Effector CD8-positive, alpha-beta T cell (primary cell): Measurements from ENCODE around the gene RBAK.
A peak's percentile ranks its signal among the peaks of the same experiment; 100 is the strongest.
"Not testable (repeated sequence)": the region's sequence is repeated elsewhere in the genome, so short reads cannot be mapped to it uniquely, and the experiment has no call there.

ENCODE experiments used
- DNase-seq: peaks from one replicate; lab custom pipeline; 2025; lab: John Stamatoyannopoulos, UW
- total RNA-seq, 4 experiments: gene quantifications; one replicate each; lab custom pipeline; 2026; lab: John Stamatoyannopoulos, UW

The RBAK gene
- total RNA-seq, result 47.9 to 67.8 (median 56.7) reads per million in 4 experiments

DNA sequence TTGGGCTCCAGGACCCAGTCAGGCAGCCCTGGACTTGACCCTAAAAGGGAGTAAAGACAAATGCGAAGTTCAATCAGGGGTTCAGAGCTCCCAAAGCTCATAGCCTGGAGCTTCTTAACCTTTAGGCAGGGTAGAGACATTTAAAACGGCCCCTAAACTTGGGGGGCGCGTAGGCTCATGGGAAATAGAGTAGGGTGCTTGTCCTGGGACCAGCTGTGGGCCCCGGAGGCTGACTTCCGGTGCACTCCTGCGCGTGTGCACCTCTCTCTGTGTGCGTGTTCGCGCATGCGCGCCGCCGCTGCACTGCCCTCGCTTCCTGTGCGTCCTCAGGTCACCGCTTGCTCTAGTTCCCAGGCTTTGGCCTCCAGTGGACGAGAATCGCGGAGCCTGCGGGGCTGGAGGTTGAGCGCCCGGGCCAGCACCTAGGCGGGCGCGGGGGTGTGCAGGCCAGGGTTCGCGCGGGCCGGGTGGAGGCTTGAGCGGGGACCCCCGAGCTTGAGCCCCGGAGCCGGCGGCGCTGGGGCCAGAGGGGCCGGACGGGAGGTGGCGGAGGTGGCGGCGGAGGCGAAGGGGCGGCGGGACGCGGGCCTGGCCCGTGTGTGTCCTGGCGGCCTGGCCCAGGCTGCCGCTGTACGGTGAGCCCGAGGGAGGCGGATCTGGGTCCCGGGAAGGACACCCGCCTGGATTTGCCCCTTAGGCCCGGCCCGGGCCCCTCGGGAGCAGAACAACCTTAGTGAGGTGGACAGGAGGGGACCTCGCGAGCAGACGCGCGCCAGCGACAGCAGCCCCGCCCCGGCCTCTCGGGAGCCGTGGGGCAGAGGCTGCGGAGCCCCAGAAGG, at the start of gene RBAK:
RBAK (plus strand) TSS at position 303 of the 839 bp plus-strand sequence. CDS start 2,217 bp downstream, outside the sequence.
- DNase-seq, result peak; percentile 81

DNA sequence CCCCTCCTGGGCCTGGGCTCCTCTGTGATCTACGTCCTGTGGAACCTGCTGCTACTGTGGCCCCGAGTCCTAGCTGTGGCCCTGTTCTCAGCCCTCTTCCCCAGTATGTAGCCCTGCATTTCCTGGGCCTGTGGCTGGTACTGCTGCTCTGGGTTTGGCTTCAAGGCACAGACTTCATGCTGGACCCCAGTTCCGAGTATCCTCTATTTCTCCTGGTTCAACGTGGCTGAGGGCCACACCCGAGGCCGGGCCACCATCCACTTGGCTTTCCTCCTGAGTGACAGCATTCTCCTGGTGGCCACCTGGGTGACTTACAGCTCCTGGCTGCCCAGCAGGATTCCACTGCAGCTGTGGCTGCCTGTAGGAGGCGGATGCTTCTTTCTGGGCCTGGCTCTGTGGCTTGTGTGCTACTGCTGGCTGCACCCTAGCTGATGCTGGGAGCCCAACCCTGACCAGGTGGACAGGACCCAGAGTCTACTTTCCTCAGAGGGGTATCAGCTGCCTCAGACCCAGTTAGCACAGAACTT, 48.9 kb upstream of the RBAK start:
- no peak for DNase-seq

DNA sequence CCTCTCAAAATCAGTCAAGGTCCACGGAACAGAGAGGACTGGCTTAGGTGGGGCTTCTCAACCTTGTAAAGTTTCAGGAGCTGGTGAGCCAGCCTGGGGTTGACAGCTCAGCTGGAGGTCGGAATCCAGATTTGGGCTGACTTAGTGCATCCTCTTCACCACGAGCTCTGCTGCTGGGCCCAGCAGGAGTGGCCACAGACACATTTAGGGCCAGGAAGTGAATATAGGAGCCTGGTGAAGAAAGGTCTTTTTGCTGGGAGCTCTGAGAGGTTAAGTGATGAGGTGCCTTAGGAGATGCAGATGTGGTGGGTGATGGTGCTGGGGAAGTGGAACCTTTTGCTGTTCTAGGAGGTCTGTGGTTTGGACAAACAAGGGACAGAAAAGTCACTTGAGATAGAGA, 47.4 kb upstream of the RBAK start:
- DNase-seq, result no peak

DNA sequence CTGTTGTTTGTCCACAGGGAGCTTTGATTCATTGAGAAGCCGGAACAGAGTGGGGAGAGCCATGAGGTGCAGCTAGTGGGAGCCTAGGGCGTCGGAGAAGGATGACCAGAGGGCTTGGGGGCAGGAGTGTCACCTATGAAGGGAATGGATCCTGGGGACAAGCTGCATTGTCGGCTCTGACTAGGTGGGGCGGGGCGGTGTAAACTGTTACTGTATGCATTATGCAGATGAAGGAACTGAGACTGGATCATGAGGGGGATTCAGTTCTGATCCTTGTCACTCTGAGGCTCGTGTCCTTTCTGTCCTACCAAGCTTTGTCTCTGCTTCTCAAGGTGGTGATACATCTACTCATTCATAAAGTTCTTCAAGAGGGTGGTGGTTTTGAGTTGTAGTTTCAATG, 46.8 kb upstream of the RBAK start:
- DNase-seq, result no peak

DNA sequence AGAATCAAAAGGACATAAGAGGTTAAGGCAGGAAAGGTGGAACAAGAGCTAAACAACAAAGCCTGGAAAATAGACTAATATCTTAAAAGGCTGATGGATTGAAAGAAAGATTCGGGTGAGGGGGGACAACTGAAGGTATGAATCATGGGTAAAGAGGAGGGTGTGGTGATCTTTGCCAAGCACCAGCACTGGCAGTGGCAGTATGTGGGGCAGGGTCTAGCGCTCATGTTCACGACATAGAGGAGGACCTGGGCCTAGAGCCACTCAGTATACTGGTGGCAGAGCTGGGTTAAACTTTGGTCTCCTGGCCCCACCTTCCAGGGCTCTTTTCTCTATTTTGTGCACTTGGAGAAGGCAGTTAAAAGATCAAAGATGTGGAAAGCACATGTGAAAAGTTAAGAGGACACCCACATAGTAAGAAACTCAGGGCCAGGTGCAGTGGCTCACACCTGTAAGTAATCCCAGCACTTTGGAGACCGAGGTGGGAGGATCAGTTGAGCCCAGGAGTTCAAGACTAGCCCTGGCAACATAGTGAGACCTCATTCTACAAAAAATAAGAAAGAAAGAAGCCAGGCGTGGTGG, 46.2 kb upstream of the RBAK start:
- DNase-seq, result no peak

DNA sequence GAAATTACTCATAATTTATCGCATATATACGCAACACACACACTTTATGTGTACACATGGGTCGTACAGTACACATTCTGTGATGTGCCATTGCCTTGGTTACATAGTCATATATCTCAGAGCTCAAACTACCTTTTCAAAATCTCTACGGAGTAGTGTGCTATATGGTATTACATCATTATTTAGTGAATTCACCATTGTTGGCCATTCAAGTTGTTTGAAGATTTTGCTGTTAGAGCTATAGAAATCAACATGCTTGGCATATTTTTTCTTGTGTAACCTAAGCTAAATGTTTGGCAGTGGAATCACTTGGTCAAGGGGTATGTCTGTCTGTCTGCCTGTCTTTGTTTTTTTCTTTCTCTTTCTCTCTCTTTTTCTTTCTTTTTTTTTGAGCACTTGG, 44.7 kb upstream of the RBAK start:
- DNase-seq, result no peak

DNA sequence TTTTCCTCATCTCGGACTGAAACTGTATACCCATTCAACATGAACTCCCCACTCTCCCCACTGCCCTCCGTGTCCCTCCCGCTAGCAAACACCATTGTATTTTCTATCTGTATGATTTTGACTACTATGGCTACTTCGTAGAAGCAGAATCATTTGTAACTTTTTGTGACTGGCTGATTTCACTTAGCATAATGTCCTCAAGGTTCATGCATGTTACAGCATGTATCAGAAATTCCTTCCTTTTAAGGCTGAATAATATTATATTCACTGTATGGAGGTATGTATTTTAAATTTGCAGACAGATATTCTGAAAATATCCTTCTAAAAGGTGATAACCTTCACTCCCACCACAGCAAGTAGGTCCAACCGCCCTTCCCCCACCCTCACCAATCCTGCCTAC, 43.7 kb upstream of the RBAK start:
- DNase-seq, result no peak

DNA sequence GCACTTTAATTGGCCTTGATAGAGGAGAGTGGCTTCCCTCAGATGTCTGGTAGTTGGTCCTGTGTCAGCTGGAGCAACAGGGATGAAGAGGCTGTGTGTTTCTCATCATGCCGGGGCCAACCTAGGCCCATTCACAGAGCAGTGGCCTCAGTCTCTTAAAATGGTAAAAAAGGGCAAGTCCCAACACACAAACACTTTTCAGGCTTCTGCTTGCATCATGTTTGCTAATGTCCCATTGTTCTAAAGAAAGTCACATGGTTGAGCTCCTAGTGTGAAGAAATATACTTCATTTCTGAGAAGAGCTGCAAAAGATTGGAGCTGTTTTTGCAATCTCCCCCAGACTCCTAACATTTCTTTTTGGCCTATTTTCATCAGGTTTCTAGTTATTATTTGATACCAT, 40.6 kb upstream of the RBAK start:
- DNase-seq, result no peak

DNA sequence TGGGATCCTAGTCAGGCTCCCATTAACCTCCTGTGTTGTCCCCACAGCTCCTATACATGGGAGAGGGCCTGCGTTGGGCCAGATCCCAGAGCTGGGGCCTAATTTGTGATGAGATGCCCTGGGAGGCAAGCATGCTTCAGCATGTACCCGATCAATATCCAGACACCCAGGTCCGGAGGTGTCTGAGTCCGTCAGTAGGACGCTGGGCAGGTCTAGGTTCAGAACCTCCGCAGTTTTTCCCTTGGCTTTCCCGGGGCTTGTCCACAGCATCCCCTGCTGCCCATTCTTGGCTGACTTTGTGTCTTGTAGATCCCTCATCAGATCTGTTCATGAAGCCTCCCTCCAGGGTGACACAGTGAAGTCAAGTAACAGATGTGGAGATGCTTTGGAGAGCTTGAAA, 32.7 kb upstream of the RBAK start:
- no peak for DNase-seq

DNA sequence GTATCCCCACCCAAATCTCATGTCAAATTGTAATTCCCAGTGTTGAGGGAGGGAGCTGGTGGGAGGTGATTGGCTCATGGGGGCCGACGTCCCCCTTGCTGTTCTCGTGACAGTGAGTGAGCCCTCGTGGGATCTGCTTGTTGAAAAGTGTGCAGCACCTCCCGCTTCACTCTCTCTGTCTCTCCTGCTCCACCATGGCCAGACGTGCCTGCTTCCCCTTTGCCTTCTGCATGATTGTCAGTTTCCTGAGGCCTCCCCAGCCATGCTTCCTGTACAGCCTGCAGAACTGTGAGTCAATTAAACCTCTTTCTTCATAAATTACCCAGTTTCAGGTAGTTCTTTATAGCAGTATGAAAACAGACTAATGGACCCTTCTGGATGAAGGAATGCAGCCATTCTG, 29.7 kb upstream of the RBAK start:
- DNase-seq, result not testable (repeated sequence)

DNA sequence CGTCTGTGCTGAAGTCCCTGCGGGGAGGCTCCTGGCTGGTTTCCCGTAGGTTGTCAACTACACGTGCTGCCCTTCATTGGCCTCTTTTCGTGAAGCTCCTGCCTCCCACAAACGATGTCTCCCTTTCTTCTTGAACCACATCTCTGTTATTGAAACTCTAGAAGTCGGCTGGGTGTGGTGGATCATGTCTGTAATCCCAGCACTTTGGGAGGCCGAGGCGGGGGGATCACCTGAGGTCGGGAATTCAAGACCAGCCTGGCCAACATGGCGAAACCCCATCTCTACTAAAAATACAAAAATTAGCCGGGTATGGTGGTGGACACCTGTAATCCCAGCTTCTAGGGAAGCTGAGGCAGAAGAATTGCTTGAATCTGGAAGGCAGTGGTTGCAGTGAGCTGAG, 28.0 kb upstream of the RBAK start:
- DNase-seq, result not testable (repeated sequence)

DNA sequence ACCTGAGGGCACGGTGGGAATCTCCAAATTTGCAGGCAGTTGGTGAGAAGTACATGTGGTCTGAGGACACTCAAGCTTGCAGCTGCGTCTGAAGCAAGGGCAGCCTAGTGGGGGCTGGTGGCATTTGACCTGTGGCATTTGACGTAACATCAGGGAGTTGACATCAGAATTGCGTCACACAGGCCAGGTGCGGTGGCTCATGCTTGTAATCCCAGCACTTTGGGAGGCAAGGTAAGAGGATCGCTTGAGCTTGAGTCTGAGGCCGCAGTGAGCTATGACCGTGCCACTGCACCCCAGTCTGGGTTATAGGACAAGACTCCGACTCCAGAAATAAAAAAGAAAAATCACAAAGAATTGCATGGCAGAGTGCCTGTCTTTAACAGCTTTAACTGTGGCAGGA, 25.6 kb upstream of the RBAK start:
- DNase-seq, result no peak

DNA sequence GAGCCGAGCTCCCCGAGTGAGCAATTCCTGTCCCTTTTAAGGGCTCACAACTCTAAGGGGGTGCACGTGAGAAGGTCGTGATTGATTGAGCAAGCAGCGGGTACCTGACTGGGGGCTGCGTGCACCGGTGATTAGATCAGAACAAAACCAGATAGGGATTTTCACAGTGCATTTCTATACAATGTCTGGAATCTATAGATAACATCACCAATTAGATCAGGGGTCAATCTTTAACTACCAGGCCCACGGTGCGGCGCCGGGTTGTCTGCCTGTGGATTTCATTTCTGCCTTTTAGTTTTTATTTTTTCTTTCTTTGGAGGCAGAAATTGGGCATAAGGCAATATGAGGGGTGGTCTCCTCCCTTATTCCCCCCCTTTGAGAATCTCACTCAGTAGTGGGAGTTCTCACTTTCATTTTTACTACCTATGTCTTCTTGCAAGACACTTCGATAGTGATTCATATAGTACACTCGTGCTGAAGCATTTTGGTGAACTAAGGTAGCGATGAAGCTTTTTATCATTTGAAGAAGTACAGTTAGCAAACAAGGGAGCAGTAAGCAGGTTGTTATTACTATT, 24.6 kb upstream of the RBAK start:
- DNase-seq, result not testable (repeated sequence)

DNA sequence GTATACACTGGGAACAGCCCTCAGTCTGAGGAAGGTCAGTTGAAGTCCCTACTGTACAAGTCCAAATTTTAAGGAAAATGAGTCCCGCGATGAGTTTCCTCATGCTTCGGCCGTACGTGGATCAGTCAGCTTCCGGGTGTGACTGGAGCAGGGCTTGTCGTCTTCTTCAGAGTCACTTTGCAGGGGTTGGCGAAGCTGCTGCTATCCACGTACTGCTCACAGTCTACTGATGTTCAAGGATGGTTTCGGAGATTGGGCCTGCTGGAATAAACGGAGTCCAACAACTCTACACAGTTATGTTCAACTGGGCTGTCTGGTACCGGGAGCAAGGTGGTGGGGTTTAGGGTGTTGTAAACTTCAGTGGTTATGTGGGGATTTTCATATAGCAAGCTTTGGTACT, 22.0 kb upstream of the RBAK start:
- DNase-seq, result not testable (repeated sequence)

DNA sequence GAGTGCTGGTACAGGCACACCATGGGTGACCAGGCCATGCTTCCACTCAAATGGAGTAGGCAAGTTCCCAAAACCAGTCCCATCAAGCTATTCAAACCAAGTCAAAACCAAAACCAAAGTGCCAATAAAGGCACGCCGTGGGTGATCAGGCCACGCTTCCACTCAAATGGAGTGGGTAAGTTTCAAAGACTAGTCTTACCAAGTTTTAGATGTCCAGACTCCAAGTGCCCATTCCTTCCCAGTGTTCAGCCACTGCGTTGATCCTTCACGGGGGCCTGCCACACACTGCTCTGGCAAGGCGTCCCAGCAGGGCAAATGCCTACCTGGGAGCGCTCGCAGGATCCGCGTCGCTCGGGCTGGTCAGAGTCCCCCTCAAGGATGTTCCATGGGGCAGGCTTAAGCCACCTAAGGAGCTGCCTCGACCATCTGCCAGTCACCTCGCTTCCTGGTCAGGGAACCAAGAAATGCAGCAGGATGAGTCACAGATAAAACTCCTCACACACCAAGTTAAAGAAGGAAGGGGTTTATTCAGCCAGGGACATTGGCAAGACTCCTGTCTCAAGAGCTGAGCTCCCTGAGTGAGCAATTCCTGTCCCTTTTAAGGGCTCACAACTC, 17.8 kb upstream of the RBAK start:
- not testable (repeated sequence) for DNase-seq

DNA sequence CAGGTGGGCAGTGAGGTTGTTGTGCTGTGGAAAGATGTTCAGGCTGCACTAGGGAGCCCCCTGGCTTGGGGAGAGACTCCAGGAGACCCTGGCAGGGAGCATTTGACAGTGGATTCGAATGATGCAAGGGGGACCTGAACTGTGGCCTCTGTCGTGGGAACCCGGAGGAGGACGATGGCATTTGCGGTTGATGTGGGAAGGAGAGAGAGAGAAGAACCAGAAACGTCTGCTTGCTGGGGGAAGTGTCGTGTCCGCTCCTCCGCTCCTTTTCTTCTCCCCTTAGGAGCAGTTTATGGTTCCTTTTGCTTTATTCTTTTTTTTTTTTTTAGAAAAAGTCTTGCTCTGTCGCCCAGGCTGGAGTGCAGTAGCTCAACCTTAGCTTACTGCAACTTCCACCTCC, 12.5 kb upstream of the RBAK start:
- DNase-seq, result not testable (repeated sequence)

DNA sequence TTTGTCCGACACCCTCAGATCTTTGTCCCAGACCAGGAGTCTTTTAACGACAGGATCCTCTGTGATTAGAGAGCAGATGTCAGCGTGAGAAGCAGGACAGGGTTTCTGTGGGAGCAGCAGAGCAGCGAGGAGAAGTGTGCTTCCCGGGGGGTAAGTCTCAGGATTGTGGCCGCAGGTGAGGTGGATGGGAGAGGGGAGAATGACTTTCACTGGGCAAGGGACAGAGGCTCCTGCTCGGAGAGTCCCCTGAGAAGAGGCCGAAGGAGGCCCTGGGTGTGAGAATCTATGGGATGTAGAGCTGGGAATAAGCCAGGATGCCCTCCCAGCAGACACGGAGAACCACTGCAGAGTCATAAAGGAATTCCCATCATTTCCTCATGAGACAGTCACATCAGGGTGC, 10.4 kb upstream of the RBAK start:
- no peak for DNase-seq

DNA sequence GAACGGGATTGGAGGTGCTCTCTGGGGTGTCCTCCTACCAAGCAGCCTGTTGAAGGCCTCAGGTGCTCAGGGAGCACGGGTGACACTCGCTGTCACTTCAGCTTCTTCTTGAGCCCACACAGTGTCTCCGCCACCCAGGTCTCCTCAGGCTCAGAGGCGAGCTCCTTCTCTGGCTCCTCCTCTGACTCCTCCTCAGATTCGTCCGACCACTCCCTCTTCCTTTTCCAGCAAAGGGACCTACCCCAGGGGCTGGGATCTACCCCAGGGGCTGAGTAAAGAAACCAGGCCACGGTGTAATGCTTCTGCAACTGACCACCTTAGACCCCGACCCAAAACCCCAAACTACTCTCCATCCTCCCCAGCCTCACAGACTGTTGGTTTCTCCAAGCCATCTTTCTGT, 9.2 kb upstream of the RBAK start:
- no peak for DNase-seq

DNA sequence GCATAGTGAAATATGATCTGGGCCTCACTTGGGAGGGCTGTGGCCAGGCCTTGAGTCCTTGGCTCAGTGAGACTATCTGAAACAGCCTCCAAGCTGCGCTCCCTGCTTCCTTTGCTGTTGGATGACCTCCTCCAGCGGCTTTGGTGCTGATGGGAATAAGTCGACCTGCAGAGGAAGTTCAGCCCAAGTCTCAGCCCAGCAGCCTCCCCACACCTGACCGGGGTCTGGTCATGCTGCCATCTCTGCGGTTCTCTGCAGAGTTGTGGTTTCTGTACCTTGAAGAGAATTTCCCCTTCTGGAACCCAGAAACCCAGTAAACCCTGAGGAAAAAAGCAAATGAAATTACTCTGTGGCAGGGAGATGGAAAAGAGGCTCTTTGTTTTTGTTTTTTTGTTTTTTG, 4.6 kb upstream of the RBAK start:
- no peak for DNase-seq

DNA sequence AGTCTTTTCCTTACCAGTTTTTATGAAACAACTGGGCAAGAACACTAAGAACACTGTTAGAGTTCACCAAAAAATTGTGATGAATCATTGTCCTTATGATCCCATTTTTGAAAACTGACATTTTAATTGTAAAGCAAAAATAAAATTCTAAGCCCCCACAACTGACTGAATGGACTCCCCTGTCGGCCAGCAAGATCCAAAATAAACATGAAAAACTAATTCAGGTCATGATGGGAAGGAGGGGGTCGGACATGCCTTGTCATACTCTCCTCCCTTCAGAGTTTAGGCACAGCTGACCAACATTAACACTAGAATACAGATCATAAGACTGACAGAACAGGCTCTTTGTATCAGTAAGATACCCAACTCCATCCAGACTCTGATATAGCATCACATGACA, 2.0 kb upstream of the RBAK start:
- no peak for DNase-seq

DNA sequence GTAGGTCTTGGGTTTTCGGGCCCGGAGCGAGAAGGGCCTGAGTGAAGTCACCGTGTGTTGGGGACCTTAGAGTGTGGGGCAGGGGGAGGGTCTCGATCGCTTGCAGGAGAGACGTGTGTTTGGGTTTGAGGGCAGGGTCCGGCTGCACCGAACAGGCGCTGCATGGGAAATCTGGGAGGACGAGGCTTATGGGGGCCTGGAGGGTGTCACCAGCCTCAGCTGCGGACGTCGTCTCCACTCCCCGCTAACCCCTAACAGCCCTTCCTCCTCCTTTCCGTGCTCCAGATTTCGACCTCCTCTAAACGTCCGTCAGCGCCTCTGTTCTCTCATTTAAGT, 705 bp downstream of the RBAK start:
- DNase-seq, result not testable (repeated sequence)

DNA sequence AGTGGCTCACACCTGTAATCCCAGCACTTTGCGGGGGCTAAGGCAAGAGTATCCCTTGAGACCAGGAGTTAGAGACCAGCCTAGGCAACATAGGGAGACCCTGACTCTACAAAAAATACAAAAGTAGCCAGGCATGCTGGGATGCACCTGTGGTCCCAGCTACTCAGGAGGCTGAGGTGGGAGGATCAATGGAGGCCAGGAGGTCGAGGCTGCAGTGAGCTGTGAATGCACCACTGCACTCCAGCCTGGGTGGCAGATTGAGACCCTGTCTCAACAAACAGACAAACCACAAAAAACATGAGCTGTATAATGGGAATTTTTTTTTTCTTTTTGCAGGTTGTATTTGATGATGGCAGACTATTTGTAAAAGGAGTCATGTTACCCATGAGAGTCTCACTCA, 1.5 kb downstream of the RBAK start:
- not testable (repeated sequence) for DNase-seq

DNA sequence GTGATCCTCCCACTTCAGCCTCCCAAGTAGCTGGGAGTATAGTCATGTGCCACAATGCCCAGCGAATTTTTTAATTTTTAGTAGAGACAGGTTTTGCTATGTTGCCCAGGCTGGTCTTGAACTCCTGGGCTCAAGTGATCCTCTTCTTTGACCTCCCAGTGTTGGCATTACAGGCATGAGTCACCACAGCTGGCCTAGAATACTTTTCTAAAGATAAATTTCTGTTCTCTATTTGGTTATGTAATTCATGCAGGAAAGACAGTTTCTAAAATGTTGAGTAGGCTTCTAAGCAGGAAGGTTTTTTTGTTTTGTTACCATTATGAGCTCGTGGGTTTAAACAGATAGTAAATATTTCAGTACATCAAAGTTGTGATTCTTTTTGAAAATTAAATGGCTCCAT, 5.0 kb downstream of the RBAK start:
- DNase-seq, result no peak
